Bone marrow (tissue), 2 donors: ENCODE results near the gene STAU1.
"Not testable (repeated sequence)": the region's sequence is repeated elsewhere in the genome, so short reads cannot be mapped to it uniquely, and the experiment has no call there.

Source experiments
- DNase-seq, 2 donors: peaks; one replicate each; lab custom pipeline; 2025; lab: John Stamatoyannopoulos, UW

The STAU1 gene

DNA sequence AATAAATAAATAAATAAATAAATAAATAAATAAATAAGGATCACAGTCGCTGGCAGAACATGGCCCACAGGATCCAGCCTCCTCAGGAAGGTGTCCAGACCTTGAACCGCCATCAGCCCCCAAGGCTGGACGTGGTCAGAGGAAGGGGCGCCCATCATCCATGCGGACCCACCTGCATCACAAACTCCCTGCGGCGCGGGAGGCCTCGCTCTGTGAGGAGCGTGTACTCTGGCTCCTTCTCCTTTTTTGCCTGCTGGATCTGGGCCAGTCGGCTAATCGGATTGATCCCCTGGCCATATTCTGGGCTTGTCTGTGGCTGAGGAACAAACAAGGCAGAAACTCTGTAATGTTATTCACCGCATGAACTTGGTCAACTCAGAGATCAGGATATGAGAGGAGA is 65.2 kb downstream of the STAU1 start:
- no peak for DNase-seq

DNA sequence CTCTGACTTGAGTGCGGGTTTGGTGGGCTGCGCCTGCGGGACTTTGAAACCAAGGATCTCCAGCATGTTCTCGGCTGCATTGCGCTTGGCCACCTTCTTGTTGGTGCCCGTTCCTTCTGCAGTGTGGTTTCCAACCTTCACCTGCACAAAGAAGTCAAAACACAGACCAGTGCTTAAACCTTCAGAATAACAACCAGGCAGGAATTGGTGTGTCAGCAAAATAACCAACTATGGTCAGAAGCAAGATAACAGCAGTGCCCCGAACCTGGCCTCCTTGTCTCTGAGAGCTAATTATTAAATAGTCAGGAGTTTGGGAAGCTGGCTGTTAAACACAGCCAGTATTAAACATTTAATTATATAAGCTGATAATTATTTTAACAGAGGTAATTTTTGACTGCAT is 68.1 kb downstream of the STAU1 start:
- no peak for DNase-seq

- no peak for DNase-seq
Observed at GRCh38 chr20:49118307-49118706, 69.8 kb downstream of the STAU1 start.

DNA sequence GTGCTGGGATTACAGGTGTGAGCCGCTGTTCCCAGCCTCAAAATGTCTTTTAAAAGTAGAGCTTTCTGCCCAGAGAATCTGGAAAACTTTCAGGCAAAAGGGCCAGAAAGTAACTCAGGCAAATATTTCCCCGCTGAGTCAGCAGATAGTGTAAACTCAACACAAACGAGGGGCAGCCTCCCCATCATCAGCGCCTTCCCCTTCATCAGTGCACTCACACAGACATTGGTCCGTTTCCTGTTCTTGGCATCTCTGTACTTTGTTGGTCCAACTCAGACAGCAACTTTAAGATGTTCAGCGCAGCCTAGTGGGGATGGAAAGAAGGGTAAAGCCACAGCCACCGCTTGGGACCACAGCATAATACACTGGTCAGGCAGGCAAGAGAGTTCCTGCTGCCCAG is 72.6 kb downstream of the STAU1 start:
- no peak for DNase-seq

GRCh38 chr20:49112596-49113274 is 75.4 kb downstream of the STAU1 start:
- DNase-seq: no peak

DNA sequence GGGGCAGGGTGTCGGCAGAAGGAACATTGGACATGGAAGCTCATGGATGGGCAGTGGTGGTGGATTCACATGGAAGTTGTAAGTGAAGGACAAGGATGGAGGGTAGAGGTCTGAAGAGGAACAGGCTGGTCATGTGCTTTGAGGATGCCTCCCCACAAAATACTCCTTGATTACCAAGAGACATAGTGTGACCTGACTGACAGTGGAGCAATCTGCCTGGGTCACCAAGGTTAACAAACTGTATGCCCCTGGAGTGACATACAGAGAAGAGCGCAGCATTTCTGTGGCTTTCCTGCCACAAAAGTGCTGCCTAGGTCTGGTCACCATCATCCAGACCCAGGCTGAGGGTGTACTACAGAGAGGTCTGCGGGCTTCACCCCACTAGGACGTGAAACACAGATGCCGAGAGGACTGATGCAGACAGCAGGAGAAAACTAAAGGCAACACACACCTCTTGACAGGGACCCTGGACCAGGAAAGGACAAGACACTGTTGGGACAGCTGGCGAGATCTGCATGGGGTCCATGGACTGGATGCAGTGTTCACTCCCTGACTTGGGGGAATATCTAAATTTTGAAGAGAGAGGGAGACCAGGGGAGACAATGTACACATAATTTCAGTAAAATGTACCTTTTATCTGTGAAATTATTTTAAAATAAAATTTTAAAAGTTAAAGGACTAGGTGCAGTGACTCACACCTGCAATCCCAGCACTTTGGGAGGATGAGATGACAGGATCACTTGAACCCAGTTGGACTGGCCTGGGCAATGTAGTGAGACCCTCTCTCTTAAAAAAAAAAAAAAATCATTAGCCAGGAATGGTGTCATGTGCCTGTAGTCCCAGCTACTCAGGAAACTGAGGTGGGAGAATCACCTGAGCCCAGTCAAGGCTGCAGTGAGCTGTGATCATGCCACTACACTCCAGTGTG is 77.1 kb downstream of the STAU1 start:
- DNase-seq: no peak

DNA sequence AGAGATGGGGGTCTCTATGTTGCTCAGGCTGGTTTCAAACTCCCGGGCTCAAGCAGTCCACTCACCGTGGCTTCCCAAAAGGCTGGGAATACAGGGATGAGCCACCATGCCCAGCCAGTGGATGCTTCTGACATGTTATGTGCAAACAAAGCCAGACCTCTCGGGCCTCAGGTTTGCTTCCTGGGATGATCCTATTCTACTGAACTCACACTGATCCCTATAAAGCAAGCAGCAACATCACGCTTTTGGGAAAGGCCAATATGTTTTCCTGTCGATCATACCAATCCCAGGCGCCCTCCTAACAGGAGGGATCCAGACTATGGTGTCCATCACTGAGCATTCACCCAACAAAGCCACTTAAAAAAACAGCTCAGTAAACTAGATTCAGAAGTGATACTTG is 81.8 kb downstream of the STAU1 start:
- DNase-seq: no peak

- not testable (repeated sequence) for DNase-seq
Observed at GRCh38 chr20:49104979-49105547, 83.1 kb downstream of the STAU1 start.

DNA sequence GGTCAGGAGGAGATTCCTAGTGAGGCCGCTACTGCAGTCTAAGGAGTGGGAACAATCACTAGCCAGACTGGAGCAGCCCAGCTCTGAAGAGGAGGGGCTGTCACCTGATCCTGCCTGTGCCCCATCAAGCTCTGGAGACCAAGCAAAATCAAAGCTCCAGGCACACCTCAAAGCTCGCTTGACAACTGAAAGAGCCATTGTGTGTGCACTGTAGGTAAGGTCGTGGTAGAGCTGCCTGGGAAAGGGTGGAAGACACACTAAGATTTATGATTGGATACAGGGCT is 83.8 kb downstream of the STAU1 start:
- DNase-seq: no peak

DNA sequence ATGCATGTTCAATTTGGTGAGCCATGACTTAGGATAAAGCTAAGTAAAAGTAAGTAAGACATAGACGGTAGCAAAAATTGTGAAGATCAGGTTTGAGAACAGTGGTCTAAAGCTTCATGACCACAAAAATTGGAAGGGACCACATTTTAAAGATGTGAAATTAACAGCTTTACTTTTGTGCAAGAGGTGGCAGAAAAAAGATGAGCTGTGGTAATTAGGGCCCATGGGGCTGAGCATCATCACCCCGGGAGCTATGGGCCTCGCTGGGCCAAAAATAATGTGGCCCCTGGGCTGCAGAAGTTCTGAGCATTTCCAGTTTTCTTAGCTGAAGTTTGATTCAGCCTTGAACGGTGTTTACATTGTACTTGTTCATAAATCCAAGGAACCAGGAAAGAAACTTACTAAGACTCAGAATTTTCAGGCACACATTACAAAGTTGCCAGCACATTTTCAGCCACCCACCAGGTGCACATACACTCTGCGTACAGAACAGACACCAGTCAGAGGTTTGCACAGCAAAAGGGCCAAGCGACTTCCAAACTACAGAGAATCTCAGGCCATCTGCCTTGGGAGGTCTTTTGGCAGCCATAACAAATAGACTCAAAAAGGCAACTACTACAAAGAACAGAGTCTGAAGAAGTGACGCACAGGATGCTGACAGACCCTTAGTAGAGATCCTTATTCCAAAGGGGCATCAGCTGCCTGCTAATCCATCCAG is 84.3 kb downstream of the STAU1 start:
- DNase-seq: no peak

DNA sequence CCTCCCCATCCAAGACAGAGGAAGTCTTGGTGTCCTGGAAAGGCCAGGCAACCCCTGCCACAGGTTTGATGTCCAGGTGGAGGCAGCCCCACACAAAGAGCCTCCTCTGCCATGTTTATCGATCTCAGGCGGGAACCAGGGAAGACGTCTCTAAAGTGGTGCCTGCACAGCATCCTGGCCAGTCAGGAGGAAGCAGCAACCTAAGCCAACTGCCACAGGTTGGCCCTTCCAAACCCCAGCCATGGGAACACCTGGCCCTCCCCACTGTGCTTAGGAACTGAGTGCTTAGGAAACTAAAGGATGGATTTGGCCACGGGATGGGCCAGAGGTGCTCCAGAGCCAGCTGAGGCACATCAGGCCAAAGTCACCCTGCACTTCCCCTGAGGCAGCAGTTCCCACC is 85.1 kb downstream of the STAU1 start:
- DNase-seq: no peak

GRCh38 chr20:49100972-49101371 is 87.2 kb downstream of the STAU1 start:
- peak in 1 of 2 donors; percentile 28 for DNase-seq

- DNase-seq: not testable (repeated sequence)
Observed at GRCh38 chr20:49100292-49100691, 87.8 kb downstream of the STAU1 start.

DNA sequence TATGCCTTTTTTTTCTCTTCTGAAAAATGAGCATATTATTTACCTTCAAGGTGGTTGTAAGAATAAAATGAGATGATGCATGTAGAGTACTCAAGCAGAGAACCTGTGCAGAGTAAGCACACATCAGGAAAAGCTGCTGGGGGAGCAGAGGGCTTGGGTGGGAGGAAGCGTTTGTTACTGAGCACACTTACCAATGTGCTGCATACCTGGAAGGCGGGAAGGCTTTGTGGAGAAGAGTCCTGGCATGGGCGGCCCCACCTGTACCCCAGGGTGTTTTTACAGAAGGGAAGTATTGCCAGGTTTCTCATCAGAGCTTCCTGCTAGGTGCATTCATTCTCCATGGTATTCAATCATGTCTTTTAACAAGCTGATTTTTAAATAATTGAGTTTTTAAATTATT is 89.1 kb downstream of the STAU1 start:
- DNase-seq: no peak

DNA sequence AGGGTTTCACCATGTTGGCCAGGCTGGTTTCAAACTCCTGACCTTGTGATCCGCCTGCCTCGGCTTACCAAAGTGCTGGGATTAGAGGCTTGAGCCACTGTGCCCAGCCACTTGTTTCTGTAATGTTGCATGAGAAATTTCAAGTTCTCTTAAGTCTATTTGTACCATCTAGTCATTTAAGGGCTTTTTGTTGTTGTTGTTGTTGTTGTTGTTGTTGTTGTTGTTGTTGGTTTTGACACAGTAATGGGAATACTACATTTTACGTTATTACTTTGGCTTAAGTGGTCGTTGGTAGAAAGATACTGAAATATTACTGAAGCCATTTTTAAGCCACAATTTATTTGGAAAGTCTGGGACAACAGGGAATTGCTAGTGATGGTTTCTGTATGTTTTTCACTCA is 90.0 kb downstream of the STAU1 start:
- DNase-seq: no peak

DNA sequence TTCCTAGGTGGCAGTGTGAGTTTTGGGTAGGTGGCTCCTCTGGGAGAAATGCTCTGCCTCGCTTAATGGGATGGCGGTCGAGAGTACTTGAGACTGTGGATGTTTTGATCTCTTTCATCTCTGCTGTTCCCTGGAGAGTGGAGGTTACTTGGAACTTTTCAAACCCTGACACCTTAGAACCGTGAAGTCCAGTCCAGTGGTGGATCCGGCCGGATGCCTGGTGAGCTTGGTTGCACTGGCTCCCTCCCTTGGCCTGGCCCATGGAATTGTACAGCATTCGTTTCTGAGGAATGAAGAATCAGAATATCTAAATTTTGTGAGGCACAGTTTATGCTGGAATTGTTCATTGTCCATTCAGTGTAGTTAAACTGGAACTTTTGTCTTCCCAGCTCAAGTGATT is 91.0 kb downstream of the STAU1 start:
- no peak for DNase-seq

DNA sequence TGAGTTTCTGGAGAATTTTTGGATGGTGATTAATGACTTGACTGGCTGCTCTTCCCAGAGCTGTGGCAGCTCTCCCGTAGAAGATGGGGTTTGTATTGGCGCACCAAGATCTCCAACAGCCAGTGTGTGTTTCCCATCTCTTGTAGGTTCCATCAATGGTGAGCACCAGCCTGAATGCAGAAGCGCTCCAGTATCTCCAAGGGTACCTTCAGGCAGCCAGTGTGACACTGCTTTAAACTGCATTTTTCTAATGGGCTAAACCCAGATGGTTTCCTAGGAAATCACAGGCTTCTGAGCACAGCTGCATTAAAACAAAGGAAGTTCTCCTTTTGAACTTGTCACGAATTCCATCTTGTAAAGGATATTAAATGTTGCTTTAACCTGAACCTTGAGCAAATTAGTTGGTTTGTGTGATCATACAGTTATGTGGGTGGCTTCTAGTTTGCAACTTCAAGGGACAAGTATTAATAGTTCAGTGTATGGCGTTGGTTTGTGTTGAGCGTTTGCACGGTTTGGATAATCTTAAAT is 91.9 kb downstream of the STAU1 start:
- DNase-seq: no peak

DNA sequence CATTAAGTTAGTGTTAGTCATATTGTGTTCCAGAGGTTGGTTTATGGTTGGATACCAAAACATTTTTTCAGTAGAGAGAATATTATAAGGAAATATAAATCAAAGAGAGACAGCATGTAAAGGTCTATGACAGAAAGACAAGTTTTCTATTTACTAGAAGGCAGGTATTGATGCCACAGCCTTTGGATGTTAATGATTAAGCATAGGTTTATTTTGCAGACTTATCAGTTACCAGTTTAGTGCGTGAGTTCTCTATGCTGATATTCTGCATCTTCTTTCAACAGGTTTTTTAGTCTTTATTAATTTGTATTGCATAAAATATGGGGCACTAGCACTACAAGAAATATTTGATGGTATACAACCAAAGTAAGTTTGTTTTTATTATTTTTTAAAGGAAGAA is 96.4 kb downstream of the STAU1 start:
- DNase-seq: no peak

DNA sequence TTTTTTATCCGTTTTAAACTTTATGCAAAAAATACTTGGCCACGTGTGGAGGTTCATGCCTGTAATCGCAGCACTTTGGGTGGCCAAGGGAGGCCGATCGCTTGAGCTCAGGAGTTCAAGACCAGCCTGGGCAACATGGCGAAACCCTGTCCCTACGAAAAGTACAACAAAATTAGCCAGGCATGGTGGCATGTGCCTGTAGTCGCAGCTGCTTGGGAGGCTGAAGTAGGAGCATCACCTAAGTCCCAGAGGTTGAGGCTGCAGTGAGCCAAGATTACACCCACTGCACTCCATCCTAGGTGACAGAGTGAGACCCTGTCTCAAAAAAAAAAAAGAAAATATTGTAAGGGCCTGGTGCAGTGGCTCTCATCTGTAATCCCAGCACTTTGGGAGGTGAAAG is 97.0 kb downstream of the STAU1 start:
- DNase-seq: no peak

- not testable (repeated sequence) for DNase-seq
Observed at GRCh38 chr20:49082295-49082694, 105.8 kb downstream of the STAU1 start.

DNA sequence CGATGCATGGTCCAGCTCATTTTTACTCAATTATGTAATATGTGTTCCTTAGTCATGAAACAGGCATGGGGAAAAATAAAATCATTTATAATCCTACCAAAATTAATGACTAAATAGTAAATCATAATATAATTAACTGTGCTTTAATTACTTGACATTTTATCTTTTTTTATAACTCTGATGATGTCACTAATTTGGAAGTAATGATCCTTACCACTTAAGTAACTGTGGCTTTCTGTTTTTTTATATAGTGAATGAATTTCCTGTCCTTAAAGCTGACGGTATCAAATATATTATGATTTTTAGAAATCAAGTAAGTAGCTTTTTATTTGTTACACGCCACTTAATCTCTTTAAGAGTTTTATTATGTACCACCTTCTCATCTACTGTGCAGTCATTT is 109.8 kb downstream of the STAU1 start:
- DNase-seq: no peak

DNA sequence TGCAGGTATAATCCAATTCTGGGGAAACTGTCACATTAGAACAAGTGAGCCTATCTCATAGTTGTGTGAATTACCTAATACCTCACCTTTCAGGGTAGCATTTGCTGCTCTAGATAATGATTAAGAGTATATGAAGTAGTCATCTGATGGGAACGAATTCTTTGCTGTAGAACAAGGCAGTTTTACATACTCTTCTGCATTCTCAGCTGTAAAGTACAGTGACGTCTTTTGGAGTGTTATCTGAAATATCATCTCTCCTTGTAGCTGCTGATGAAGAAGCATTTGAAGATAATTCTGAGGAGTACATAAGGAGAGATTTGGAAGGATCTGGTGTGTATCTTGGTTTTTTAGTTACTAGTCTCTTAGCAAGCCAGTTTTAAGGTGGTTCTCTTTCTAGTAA is 113.6 kb downstream of the STAU1 start:
- DNase-seq: no peak
